Measurements from ENCODE around the gene NACA2.

- TF ChIP-seq CTCF (IDR thresholded peaks at IDR 0.05) (no peak), POLR2A (IDR thresholded peaks at IDR 0.05) (no peak)
Measured at GRCh38 chr17:61579347-61579746, 11.7 kb downstream of the NACA2 start.
